A673 (cell line): ENCODE results near the gene TRDMT1. TPM values are rescaled to one million over a fixed set of nuclear protein-coding genes. Genes with fewer than 3 reads are reported as not detected.
A peak's percentile ranks its signal among the peaks of the same experiment; 100 is the strongest.

Source experiments
- BruUV-seq: library from RNA; stranded (reverse); fragments of 400-500 nt; replicated peaks from 2 replicates; lab custom pipeline; 2021; lab: Mats Ljungman, UMichigan
- CTCF ChIA-PET: fragments of 300-600 bp; sonication (Branson Sonifier 250); formaldehyde crosslinking; loops from one replicate; lab custom pipeline; 2022; ENCODE audit warnings: antibody characterized with exemption; lab: Charles Lee
- POLR2A ChIA-PET: fragments of 300-600 bp; sonication (Branson Sonifier 250); formaldehyde crosslinking; loops from one replicate; lab custom pipeline; 2022; ENCODE audit warnings: antibody characterized with exemption; ENCODE audit not compliant: low non-redundant PET; lab: Charles Lee
- DNase-seq: peaks from one replicate; pipeline ENCODE4 v3.0.0-alpha.2; 2015; ENCODE audit warnings: low spot score
- H3K27ac ChIP-seq: fragments of 200-600 bp; sonication (generic); 2 replicates; pipeline ENCODE4 v1.5.1; 2016; ENCODE audit warnings: mixed run types, low read depth, mild to moderate bottlenecking, mixed read lengths, antibody characterized with exemption, low read length; ENCODE audit not compliant: poor library complexity, severe bottlenecking
- H3K27me3 ChIP-seq: fragments of 200-600 bp; sonication (generic); replicated peaks from 2 replicates; pipeline ENCODE4 v1.6.1; 2017; ENCODE audit warnings: mixed run types, low read depth, mild to moderate bottlenecking, mixed read lengths, antibody characterized with exemption, low read length; ENCODE audit not compliant: insufficient read depth, poor library complexity
- H3K36me3 ChIP-seq: fragments of 200-600 bp; sonication (generic); 2 replicates; pipeline ENCODE4 v1.6.1; 2016; ENCODE audit warnings: mixed run types, mild to moderate bottlenecking, mixed read lengths, antibody characterized with exemption, low read length; ENCODE audit not compliant: insufficient read depth, poor library complexity, severe bottlenecking
- H3K4me1 ChIP-seq: fragments of 200-600 bp; sonication (generic); 2 replicates; pipeline ENCODE4 v1.6.1; 2017; ENCODE audit warnings: mixed run types, mild to moderate bottlenecking, mixed read lengths, antibody characterized with exemption, low read length; ENCODE audit not compliant: insufficient read depth, poor library complexity, severe bottlenecking
- H3K4me3 ChIP-seq: fragments of 200-600 bp; sonication (generic); 2 replicates; pipeline ENCODE4 v1.5.1; 2016; ENCODE audit warnings: low read depth, mixed run types, mild to moderate bottlenecking, mixed read lengths, low read length; ENCODE audit not compliant: poor library complexity, severe bottlenecking
- H3K9me3 ChIP-seq: fragments of 200-600 bp; sonication (generic); 2 replicates; pipeline ENCODE4 v1.6.1; 2016; ENCODE audit warnings: mixed run types, low read depth, mild to moderate bottlenecking, mixed read lengths, antibody characterized with exemption, low read length; ENCODE audit not compliant: poor library complexity, severe bottlenecking
- EZH2 ChIP-seq: fragments of 200-600 bp; sonication (generic); IDR thresholded peaks from 2 replicates; pipeline ENCODE4 v1.6.1; 2017; ENCODE audit warnings: borderline replicate concordance, low read depth, mild to moderate bottlenecking, mixed read lengths, antibody characterized with exemption, low read length; ENCODE audit not compliant: poor library complexity, severe bottlenecking
- intact Hi-C: fragments of 100-400 bp; cut with micrococcal nuclease; formaldehyde crosslinking; loops from one replicate; pipeline ENCODE4 v1.10.0; 2022; ENCODE audit not compliant: unreplicated experiment
- total RNA-seq: library from RNA; stranded (reverse); gene quantifications from 2 replicates; pipeline ENCODE4 v1.2.3, GENCODE V29; 2021
- TF ChIP-seq, protein P1 (sequence below): fragments of 300-800, 200-600 bp; sonication (generic); conservative IDR thresholded peaks from 2 replicates; pipeline ENCODE4 v1.5.1; 2017; ENCODE audit warnings: low read depth, mild to moderate bottlenecking, antibody characterized with exemption, low read length, moderate library complexity, mixed read lengths

The TRDMT1 gene
- total RNA-seq, 1 experiment from 2014 or later = 14.0 TPM

DNA sequence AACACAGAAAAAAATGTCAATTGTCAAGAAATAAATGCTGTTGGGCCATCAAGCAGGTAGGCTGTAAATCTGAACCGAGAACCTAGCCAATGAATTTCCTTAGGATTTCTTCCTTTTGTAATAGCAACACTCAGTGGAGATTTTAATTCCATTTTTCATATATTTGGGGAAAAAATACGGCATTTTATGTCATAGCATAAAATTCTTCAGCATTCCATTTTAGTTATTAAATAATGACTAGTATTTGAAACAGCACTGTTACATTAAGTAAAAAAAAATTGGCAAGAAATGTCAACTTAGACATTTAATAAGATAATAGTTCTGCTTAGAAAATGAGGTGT is 14.3 kb upstream of the TRDMT1 start:
- H3K27me3 ChIP-seq = no peaks in the 10 kb centered on the region
- POLR2A ChIA-PET = no interaction called here
- TF ChIP-seq EZH2 = no peak
- TF ChIP-seq, protein P1, sequence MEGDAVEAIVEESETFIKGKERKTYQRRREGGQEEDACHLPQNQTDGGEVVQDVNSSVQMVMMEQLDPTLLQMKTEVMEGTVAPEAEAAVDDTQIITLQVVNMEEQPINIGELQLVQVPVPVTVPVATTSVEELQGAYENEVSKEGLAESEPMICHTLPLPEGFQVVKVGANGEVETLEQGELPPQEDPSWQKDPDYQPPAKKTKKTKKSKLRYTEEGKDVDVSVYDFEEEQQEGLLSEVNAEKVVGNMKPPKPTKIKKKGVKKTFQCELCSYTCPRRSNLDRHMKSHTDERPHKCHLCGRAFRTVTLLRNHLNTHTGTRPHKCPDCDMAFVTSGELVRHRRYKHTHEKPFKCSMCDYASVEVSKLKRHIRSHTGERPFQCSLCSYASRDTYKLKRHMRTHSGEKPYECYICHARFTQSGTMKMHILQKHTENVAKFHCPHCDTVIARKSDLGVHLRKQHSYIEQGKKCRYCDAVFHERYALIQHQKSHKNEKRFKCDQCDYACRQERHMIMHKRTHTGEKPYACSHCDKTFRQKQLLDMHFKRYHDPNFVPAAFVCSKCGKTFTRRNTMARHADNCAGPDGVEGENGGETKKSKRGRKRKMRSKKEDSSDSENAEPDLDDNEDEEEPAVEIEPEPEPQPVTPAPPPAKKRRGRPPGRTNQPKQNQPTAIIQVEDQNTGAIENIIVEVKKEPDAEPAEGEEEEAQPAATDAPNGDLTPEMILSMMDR = no peak
- H3K36me3 ChIP-seq = no peaks in the 10 kb centered on the region
- peak overlapping the region; percentile 84 for H3K27ac ChIP-seq
- intact Hi-C loops = no loop called here
- no peak overlapping the region for H3K4me3 ChIP-seq
- no peak for DNase-seq
- CTCF ChIA-PET = no interaction called here
- H3K4me1 ChIP-seq = peaks cover 66% of the 10 kb centered on the region
- TSS peak; percentile 61 for BruUV-seq
- no peaks in the 10 kb centered on the region for H3K9me3 ChIP-seq

DNA sequence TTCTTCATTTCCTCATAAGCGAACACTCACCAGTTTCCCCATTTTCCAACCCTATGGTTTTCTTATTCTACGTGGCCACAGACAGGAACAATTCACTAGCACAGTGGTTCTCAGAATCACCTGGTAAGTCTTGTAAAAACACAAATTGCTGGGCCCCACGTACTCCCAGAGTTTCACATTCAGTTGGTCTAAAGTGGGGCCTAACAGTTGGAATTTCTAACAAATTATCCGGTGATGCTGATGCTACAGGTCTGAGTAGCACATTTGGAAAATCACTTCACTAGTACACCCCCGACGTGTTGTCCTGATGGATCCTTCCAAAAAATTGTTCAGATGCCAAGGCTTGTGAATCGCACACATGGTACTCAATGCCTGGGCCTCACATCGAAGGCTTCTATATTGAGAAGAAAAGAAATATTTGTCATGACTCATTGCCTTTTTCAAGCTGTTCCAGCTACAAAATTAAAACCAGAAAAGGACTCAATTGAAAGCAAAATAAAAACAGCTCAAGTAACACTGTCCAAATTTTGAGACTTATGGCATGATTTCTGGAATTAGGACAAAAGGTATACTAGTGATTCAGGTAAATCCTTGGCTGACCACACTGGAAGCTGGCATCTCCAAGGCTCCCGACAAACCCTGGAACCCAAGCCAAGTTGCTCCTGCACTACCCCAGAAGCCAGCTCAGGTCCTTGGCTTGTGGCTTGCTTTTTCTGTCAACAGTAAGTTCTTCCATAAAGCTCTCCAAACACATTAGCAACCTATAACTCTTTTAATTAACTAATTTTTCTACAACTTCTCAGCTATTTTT is 13.7 kb upstream of the TRDMT1 start:
- Histone ChIP-seq H3K9me3 (no peaks in the 10 kb centered on the region), H3K36me3 (no peaks in the 10 kb centered on the region), H3K4me3 (no peak overlapping the region), H3K27ac (peak overlapping the region; percentile 84), H3K27me3 (no peaks in the 10 kb centered on the region), H3K4me1 (peaks cover 61% of the 10 kb centered on the region)
- TSS peak; percentile 67 for BruUV-seq
- CTCF ChIA-PET = no interaction called here
- POLR2A ChIA-PET = no interaction called here
- intact Hi-C loops = no loop called here
- DNase-seq = peak; percentile 94
- TF ChIP-seq EZH2 = no peak
- TF ChIP-seq, protein P1 = no peak

DNA sequence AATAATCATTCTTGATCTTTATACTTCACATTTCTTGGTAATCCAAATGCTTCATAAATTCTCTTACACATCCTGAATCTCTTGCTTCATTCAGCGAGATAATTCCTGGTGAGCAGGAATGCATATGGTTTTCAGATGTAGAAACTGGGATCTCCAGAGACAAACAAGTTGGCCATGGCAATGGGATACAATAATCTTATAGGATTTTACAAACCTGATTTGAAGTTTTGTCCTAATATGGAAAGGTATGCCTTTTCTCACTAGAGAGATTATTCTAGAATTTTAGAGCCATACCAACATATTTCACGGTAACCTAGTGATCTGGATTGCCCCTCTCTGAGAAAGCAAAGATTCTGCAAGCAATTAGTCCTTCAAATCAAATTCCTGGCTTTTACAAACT is 13.1 kb upstream of the TRDMT1 start:
- no peak for TF ChIP-seq EZH2
- TF ChIP-seq, protein P1 = no peak
- Histone ChIP-seq H3K4me3 (no peak overlapping the region), H3K4me1 (peaks cover 59% of the 10 kb centered on the region), H3K9me3 (no peaks in the 10 kb centered on the region), H3K27ac (peak overlapping the region; percentile 84), H3K27me3 (no peaks in the 10 kb centered on the region), H3K36me3 (no peaks in the 10 kb centered on the region)
- CTCF ChIA-PET = no interaction called here
- BruUV-seq = TSS peak; percentile 79
- intact Hi-C loops = no loop called here
- no peak for DNase-seq
- POLR2A ChIA-PET = no interaction called here
